Measurements from ENCODE around the gene AJAP1. TPM values are rescaled to one million over a fixed set of nuclear protein-coding genes. Genes with fewer than 3 reads are reported as not detected.

The AJAP1 gene
- total RNA-seq, 2 experiments from 2014 or later: not detected

- intact Hi-C loops (cut with micrococcal nuclease; ENCODE audit: unreplicated experiment): no loop called here
- ChIA-PET POLR2A (interaction anchor here (0.7 kb wide), 1 partner anchor 114 kb away, joined by 4 read pairs; no protein-coding TSS in a partner anchor), CTCF (ENCODE audit: unreplicated experiment) (no interaction called here)
- Histone ChIP-seq H3K36me3 (ENCODE audit: insufficient read depth, low read length) (no peaks in the 10 kb centered on the region), H2AFZ (ENCODE audit: low read length) (no peak overlapping the region), H3K4me1 (ENCODE audit: insufficient read depth, low read length, poor library complexity, severe bottlenecking) (no peaks in the 10 kb centered on the region), H4K20me1 (ENCODE audit: insufficient read depth, low read length) (no peaks in the 10 kb centered on the region), H3K27ac (ENCODE audit: low read depth, low read length, poor library complexity, severe bottlenecking) (no peak overlapping the region), H3K79me2 (ENCODE audit: insufficient read depth, low read depth, low read length) (no peaks in the 10 kb centered on the region), H3K4me2 (ENCODE audit: low read length) (no peak overlapping the region), H3K9me3 (ENCODE audit: low read length) (no peaks in the 10 kb centered on the region), H3K4me3 (ENCODE audit: low read depth, low read length, poor library complexity, severe bottlenecking) (no peak overlapping the region), H3K9me2 (ENCODE audit: insufficient read depth, low read length) (no peaks in the 10 kb centered on the region)
- DNase-seq (ENCODE audit: low spot score): no peak
- BruUV-seq (replicated peaks): no TSS peak
- TF ChIP-seq CTCF (conservative IDR thresholded peaks at IDR 0.05; ENCODE audit: low read length) (no peak), EZH2phosphoT487 (IDR thresholded peaks at IDR 0.05; ENCODE audit: borderline replicate concordance, low read depth, low read length) (no peak)
Measured at GRCh38 chr1:4718071-4718470, 63.7 kb downstream of the AJAP1 start.

- TF ChIP-seq CTCF (conservative IDR thresholded peaks at IDR 0.05; ENCODE audit: low read length) (no peak), EZH2phosphoT487 (IDR thresholded peaks at IDR 0.05; ENCODE audit: borderline replicate concordance, low read depth, low read length) (no peak)
- Histone ChIP-seq H4K20me1 (ENCODE audit: insufficient read depth, low read length) (no peaks in the 10 kb centered on the region), H3K9me2 (ENCODE audit: insufficient read depth, low read length) (no peaks in the 10 kb centered on the region), H2AFZ (ENCODE audit: low read length) (no peak overlapping the region), H3K4me1 (ENCODE audit: insufficient read depth, low read length, poor library complexity, severe bottlenecking) (peaks cover 14% of the 10 kb centered on the region), H3K27ac (ENCODE audit: low read depth, low read length, poor library complexity, severe bottlenecking) (no peak overlapping the region), H3K4me3 (ENCODE audit: low read depth, low read length, poor library complexity, severe bottlenecking) (no peak overlapping the region), H3K4me2 (ENCODE audit: low read length) (no peak overlapping the region), H3K79me2 (ENCODE audit: insufficient read depth, low read depth, low read length) (no peaks in the 10 kb centered on the region), H3K36me3 (ENCODE audit: insufficient read depth, low read length) (no peaks in the 10 kb centered on the region), H3K9me3 (ENCODE audit: low read length) (no peaks in the 10 kb centered on the region)
- ChIA-PET CTCF (ENCODE audit: unreplicated experiment) (no interaction called here), POLR2A (no interaction called here)
- no peak for DNase-seq (ENCODE audit: low spot score)
- no TSS peak for BruUV-seq (replicated peaks)
- intact Hi-C loops (cut with micrococcal nuclease; ENCODE audit: unreplicated experiment): no loop called here
Measured at GRCh38 chr1:4723106-4723505, 68.7 kb downstream of the AJAP1 start.

- intact Hi-C loops (cut with micrococcal nuclease; ENCODE audit: unreplicated experiment): no loop called here
- no peak for DNase-seq (ENCODE audit: low spot score)
Measured at GRCh38 chr1:4724001-4724400, 69.6 kb downstream of the AJAP1 start.

More at GRCh38 chr1:4724001-4724400, 69.6 kb downstream of the AJAP1 start:
- Histone ChIP-seq H3K9me3 (ENCODE audit: low read length) (no peaks in the 10 kb centered on the region), H3K4me3 (ENCODE audit: low read depth, low read length, poor library complexity, severe bottlenecking) (no peak overlapping the region), H3K4me2 (ENCODE audit: low read length) (no peak overlapping the region), H3K36me3 (ENCODE audit: insufficient read depth, low read length) (no peaks in the 10 kb centered on the region), H2AFZ (ENCODE audit: low read length) (no peak overlapping the region), H3K79me2 (ENCODE audit: insufficient read depth, low read depth, low read length) (no peaks in the 10 kb centered on the region), H4K20me1 (ENCODE audit: insufficient read depth, low read length) (no peaks in the 10 kb centered on the region), H3K27ac (ENCODE audit: low read depth, low read length, poor library complexity, severe bottlenecking) (no peak overlapping the region), H3K4me1 (ENCODE audit: insufficient read depth, low read length, poor library complexity, severe bottlenecking) (peaks cover 14% of the 10 kb centered on the region), H3K9me2 (ENCODE audit: insufficient read depth, low read length) (no peaks in the 10 kb centered on the region)
- CTCF ChIA-PET (ENCODE audit: unreplicated experiment): no interaction called here
- BruUV-seq (replicated peaks): no TSS peak
- no peak for TF ChIP-seq CTCF (conservative IDR thresholded peaks at IDR 0.05; ENCODE audit: low read length)
- no peak for TF ChIP-seq EZH2phosphoT487 (IDR thresholded peaks at IDR 0.05; ENCODE audit: borderline replicate concordance, low read depth, low read length)
- POLR2A ChIA-PET: no interaction called here
